HS-5 (cell line): ENCODE results near the gene DNAJC18.
"Not testable (repeated sequence)": the region's sequence is repeated elsewhere in the genome, so short reads cannot be mapped to it uniquely, and the experiment has no call there.

ENCODE experiments used
- DNase-seq: peaks from one replicate; pipeline ENCODE4 v3.0.0-alpha.2; 2012; ENCODE audit warnings: low read depth

DNAJC18 gene

DNA sequence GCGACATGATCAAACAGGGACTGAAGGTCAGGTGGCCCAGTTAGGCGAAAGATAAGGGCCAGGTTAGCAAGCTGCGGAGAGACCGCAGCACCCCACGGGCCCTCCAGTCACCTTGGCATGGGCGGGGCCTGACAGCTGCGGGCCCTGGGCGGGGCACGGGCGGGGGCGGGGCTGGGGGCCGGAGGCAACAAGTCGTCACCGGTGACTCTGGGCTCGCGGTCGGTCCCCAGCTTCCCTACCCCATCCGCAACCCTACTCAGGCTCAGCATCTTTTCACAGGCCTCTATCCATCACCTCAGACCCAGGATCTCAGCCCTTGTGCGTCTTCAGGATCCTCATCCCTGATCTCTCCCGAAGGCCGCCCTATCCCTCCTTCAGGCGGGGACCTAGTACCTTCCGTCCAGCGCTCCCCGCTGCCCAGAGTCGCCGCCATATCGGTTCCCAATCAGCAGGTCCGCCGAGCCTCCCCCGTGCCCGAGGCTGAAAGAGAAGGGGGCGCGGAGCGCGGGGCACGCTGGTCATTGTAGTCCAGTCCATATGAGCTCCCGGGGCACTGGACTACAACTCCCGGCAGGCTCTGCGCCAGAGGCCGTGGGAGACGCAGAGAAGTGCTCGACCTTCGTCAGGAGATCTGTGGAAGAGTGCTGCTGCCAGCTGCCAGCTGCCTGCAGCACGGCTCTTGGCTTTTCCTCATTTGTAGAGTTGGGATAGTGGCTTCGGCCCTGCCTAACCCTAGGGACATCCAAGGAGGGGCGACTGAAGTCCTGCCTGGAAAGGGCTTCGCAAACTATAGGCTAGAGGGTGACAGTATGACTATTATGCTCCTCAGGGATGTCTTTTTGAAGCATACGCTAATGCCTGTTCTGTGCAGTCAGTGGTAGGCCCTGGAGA, at the start of gene DNAJC18:
Gene DNAJC18 (minus strand): TSS at position 513 of the 891 bp plus-strand sequence. CDS start 80 bp downstream, at position 433.
- peak; percentile 51 for DNase-seq

DNA sequence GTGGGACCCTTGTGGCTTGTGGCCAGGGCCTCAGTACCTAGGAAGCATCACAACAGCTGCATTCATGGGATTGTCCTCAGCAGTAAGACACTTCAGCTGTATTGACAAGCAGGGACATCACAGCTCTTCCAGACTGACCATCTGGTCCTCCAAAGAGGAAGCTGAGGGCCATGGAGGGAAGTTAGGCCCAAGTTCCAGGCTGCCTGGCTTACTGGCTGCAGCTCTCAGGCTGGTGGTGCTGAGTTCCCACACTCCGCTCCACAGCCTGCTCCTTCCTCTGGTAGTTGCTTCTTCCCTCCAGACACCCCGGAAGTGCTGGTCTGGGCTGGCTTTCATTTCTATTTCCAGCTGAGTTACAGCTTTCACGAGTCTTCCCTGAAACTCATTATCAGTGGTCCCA, 48.9 kb upstream of the DNAJC18 start:
- no peak for DNase-seq

DNA sequence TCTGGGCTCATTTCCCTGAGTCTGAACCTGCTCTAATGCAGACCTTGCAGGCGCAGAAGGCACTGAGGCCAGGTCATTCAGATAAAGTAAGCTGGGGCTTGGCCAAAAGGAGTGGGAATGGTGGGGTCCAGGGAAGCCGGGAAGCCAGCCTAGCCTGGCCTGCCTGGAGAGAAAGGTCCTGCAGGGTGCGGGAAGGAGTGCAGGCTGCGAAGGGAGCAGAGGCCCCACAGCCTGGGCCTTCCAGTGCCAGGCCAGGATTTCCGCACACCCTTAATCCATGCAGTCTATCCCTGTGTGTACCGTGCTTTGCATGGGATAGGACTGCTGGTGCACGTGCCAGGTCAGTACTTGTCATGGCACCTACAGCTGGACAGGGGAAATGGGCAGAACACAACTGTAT, 46.9 kb upstream of the DNAJC18 start:
- DNase-seq, result no peak

DNA sequence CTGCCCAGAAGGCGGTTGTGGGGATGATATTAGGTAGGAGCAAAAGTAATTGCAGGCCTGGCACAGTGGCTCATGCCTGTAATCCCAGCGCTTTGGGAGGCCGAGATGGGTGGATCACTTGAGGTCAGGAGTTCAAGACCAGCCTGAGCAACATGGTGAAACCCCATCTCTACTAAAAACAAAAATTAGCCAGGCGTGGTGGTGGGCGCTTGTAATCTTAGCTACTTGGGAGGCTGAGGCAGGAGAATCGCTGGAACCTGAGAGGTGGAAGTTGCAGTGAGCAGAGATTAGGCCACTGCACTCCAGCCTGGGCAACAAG, 43.5 kb upstream of the DNAJC18 start:
- DNase-seq, result not testable (repeated sequence)

DNA sequence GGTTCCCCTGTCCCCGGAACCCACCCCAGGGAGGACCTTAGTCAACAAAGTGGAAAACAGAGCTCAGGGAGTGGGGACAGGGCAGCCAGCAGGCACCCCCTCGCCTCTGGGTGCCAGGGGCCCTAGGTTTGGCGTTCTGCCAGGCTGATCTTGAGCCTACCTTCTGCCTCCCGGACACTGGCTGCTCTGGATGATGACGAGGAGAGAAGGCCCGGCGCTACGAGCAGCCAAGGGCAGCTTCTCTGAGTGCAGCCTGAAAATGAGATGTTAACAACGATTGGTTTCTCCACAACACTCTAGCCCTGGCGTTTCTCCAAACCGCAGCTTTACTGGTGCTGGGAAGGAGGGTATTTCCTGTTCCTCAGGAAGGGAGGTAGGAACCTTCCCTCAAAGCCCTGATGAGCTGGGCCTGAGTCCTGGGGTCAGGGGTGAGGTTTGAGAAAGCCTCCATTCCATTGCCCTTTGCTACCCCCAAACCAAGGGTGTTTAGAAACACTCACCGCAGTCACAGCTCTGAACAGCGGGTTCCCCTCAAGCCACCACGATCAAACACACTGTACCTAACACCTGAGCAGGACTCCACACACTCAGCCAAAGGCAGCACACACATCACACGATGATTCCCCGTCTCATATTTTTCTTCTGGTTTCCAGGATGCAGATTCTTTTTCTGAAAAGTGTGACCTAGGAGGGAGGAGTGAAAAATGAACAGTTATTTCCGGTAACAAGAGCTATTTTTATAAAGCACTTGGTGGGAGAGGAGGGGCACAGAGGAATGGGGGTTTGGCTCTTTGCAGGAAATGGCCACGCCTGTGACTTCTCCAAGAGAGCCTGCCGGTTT, 42.9 kb upstream of the DNAJC18 start, which contains the start of gene STING1:
Gene STING1 (minus strand): TSS at position 709 of the 840 bp plus-strand sequence. CDS start 1,054 bp downstream, outside the sequence.
- DNase-seq, result peak; percentile 95

DNA sequence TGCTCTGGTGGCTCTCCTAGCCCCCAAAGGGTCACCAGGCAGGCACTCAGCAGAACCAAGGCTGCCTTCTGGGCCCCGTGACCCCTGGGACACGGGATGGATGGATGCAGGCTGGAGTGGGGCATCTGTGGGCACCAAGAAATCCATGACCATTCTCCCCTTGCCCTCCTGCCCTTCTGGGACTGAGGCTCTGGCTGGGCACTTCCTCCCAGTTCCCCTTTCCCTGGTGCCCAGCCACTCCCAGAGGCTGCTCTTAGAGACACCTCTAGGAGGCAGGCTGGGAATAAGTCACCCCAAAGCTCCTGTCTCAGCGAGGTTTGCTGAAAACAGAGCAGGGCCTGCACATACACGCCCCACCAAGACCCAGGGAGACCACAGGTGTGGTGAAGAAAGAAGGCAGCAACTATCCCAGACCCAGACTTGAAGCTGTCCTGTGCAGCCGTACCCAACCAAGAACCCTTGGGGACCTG, 42.3 kb upstream of the DNAJC18 start:
- no peak for DNase-seq

DNA sequence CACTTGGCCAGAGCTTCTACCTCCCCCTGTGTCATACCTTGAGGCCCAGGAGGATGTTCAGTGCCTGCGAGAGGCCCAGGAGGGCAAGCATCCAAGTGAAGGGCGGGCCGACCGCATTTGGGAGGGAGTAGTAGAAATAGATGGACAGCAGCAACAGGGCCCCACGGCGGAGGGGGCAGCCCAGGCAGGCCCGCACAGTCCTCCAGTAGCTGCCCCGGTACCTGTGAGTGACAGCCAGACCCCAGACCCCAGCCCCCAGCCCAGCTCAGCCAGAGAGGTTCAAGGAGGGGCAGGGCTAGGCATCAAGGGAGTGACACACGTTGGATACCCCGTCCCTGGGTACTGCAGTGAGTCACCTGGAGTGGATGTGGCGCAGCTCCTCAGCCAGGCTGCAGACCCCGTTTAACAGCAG, 41.8 kb upstream of the DNAJC18 start:
- DNase-seq, result no peak

DNA sequence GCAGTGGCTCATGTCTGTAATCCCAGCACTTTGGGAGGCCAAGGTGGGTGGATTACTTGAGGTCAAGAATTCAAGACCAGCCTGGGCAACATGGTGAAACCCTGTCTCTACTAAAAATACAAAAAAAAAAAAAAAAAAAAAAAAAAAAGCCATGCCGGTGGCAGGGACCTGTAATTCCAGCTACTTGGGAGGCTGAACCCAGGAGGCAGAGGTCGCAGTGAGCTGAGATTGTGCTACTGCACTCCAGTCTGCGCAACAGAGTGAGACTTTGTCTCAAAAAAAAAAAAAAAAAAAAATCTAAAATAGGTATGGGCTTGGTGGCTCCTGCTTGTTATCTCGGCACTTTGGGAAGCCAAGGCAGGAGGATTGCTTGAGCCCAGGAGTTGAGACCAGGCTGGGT, 40.4 kb upstream of the DNAJC18 start:
- DNase-seq, result not testable (repeated sequence)

DNA sequence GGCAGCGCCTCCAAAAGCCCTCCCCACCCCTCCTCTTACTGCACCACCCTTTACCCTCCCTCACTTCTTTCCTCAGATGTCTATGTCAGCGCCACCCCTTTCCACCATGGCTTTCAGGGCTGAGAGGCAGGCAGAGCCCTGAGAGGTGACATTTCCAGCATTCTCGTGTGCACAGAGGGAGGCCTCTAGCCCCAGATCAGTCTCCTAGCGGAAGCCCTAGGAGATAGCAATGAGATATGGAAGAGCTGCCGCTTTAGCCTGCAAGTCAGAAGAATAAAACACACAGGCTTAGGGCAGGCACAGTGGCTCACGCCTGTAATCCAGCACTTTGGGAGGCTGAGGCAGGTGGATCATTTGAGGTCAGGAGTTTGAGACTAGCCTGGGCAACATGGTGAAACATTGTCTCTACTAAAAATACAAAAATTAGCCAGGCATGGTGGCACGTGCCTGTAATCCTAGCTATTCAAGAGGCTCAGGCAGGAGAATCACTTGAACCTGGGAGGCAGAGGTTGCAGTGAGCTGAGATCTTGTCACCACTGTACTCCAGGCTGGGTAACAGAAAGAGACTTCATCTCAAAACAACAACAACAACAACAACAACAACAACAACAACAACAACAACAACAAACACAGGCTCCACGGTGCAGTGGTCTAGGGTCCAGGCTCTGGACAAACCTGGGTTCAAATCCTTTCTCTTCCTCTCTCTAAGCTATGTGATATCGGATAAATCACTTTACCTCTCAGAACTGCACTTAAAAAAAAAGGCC, 39.5 kb upstream of the DNAJC18 start:
- DNase-seq, result not testable (repeated sequence)

DNA sequence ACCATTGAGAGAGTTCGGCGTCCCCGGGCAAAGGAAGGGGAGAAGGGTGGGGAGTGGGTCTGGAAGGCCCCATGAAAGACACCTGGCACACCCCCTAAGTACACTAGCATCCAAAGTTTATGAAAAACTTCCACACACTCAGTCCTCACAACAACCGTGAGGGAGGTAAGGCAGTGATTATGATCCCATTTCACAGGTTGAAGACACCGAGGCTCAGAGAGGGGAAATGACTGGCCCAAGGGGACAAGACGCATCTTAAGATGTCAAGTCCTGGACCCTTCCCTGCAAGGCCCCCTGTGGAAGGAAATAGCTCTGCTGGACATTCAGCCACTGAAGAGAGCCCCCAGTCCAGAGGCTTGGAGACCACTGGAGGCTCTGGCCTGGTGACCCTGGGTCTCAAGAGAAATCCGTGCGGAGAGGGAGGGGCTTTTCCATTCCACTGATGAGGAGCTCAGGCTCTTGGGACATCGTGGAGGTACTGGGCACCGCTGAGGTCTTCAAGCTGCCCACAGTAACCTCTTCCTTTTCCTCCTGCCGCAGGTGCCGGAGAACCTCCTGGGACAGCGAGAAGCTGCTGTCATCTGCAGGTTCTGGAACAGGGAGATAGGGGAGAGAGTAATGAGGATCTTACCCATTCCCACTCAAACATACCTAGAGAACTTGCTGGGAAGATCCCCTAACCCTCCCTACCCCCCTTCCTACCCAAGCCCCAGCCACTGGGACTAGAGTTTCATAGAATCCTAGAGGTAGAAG, 36.7 kb upstream of the DNAJC18 start:
- DNase-seq, result no peak

DNA sequence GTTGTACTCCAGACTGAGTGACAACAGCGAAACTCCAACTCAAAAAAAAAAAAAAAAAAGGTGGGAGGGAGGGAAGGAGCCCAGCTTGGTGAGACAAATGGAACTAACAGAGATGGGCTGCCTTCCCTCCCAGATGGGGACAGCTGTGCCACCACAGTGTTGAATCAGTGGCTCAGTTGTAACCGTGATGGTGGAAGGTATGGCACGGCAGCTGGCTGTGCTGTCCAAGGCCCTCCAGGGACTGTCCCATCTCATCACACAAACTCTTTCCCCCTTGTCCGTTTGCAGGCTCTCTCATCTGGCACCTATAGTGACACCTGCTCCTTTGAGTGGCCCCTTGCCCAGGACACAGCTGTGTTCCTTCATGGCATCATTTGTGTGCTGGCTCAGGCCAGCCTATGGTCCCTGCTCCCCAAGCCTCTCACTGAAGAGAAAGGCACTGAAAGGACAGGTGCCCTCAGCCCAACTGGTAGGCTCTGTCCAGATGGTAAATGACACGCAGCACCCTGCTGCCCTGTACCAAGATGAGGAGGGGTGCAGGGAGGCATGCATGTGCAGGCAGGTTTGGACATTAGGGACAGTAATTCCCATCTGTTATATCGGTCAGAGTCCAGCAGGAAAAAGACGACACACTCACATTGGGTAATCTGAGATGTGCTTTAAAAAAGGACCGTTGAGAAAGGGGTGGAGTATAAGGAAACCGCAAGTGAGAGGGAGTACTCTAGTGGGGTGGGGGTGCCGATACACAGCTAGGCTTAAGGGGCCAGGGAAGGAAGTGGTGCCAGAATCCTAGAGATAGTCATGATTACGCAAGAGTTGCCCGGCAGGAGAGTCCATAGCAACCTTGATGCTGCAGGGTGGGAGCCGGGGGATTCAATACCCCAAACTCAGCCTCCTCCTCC, 35.8 kb upstream of the DNAJC18 start:
- DNase-seq, result no peak

DNA sequence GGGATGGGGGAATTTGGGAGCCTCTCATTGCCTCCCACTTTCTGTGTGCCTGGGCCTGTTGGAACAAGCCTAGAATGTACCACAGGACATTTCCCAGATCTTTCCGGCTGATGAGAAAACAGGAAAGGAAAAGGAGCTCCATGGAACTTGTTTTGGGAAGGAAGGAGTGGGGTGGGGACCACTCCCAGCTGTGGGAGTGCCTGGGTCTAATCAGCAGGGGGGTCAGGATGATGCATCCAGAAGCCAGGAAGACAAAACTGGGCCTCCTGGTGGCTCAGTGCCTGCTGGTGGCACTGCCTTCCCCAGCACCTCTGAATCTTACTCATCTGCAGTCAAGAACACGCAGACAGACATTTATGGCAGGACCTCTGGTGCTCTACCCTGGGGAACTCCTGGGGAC, 34.2 kb upstream of the DNAJC18 start:
- no peak for DNase-seq

DNA sequence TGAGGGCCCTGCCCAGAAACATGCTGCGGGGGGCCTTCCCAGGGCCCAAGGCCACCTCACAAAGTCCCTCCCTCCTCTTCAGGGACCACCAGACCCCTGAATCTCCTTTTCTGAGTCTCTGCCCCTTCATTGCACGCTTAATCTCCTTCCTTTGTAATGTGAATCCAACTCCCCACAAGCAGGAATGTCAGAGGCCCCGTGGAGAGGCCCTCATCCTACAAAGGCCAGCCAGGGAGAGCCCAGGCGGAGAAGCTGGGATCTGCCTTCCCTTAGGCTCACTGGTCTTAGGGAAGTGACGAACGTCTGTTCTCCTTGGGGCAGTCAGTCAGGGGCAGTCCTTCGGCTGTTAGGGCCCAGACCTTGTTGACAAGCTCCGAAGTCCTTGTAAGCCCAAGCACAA, 33.8 kb upstream of the DNAJC18 start:
- no peak for DNase-seq

DNA sequence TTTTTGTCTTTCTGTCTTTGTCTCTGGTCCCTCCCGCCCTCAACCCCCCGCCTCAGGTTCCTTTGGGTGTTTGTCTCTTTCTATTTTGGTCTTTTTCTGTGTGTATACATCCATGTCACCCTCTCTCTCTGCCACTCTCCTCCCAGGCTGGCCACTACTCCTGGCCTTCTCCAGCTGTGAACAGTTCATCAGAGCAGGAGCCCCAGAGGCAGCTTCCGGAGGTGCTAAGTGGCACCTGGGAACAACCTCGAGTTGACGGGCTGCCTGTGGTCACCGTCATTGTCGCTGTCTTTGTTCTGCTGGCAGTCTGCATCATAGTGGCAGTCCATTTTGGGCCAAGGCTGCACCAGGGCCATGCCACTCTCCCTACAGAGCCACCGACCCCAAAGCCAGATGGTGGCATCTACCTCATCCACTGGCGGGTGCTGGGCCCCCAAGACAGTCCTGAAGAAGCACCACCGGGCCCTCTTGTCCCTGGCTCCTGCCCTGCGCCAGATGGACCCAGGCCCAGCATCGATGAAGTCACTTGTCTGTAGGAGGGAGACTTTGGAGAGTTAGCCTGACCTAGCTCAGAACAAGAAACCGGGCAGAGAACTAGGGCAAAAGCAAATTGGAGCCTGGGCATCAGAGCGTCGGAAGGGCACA, 33.2 kb upstream of the DNAJC18 start:
- no peak for DNase-seq

DNA sequence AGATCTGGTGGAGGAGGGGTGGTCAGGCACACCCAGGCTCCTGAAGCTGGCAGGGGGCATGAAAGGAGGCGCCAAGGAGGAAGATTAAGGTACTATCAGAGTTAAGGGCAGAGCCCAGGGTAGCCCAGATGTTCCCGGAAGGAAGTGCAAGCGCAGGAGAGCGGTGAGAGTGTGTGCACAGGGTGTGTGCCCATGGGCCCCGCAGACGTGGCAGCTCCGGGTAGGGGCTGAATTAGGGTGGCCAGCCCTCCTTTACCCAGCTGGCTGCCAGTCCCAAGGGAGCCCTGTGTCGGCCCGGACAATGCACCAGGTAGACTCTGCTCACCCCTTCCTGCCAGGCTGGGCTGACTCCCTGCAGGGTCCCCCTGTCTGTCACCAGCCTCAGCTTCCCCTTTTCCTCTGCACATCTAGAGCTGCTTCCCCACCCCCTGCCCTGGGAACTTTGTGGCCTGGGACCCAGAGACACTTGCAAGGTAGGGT, 31.5 kb upstream of the DNAJC18 start, which contains the start of gene SMIM33:
Gene SMIM33 (plus strand): TSS at position 184 of the 480 bp plus-strand sequence. CDS start 118 bp downstream, at position 302.
- DNase-seq, result no peak

DNA sequence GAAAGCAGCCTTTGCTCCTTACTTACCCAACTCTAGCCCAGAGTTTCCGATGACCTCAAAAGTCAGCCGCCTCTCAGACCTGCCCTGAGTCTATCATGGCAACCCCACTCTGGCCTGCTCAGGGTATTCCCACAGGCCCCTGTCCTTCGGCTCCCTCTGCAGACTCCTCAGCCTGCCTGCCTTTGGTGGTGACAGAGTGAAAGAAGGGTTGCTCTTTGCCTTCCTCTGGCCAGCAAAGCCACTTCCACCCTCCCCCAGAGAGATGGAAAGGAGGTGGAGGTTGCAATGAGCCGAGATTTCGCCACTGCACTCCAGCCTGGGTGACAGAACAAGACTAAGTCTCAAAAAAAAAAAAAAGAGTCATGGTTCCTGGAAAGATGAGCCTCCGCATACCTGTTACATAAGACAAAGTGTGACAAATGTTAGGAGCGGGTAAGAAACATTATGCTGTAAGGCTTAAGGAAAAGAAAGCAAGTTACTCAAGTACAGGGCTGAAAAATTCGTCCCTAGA, 29.2 kb upstream of the DNAJC18 start:
- DNase-seq, result no peak

DNA sequence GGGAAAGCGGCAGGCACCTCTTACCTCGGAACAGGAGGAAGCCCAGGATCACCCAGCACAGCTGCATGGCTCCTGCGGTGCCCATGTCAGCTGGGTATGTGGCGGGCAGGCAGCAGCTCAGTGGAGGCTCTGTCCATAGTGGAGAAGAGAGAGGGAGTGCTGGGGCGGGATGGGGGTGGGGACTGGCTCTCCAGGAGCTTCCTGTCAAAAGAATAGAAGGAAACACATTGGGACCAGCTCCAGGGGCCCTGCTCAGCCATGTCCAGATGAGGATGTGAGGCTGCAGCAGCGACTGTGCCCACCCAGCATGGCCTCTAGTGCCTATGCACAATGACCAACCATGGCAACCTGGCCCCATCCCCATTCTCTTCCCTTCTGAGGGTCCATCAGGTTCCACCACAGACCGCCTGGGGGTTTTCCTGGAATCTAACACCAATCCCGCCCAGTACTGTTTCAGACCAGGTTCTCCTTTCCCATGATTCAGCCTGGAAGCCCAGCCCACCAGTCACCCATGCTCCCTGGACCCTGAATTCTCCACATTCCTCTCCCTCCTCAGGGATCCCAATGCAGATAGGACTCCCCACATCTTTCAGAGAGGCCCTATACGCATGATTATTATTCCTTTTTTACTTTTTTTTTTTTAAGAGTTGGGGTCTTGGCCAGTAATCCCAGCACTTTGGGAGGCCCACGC, 23.4 kb upstream of the DNAJC18 start, which contains the start of gene ECSCR:
Gene ECSCR (minus strand): TSS at position 158 of the 691 bp plus-strand sequence. CDS start 73 bp downstream, at position 85.
- no peak for DNase-seq

DNA sequence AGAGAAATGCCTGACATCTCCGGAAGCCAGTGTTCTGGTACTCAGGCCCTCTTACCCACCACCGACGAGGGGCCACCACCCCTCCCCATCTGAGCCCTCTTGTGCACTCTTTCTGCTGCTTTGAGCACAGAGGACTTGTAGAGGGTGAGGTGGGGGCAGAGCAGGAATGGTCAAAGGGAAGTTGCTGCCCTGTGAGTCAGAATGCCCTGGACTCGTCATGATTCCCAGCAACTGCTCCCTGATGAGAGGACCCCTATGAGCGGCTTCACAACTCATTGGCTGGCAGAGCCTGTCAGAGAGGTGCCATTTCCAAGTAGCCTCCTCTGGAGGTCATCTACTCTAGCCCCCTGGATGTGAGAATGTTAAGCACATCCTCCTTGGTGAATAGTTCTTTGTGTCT, 22.4 kb upstream of the DNAJC18 start:
- DNase-seq, result no peak
